ENCODE results near the gene MAPK4.
"Not testable (repeated sequence)": the region's sequence is repeated elsewhere in the genome, so short reads cannot be mapped to it uniquely, and the experiment has no call there.

Gene MAPK4

GRCh38 chr18:50559752-50560680 lies at the start of gene MAPK4:
Gene MAPK4, plus strand, starts transcription at chr18:50560087. Its CDS starts 103,872 bp downstream, at chr18:50663959.
- peak; percentile 9 for DNase-seq (ENCODE audit: low read depth)

GRCh38 chr18:50517277-50517676 lies 42.6 kb upstream of the MAPK4 start:
- DNase-seq (ENCODE audit: low read depth) = not testable (repeated sequence)

- no peak for DNase-seq (ENCODE audit: low read depth)
Observed at GRCh38 chr18:50518787-50519546, 40.9 kb upstream of the MAPK4 start.

GRCh38 chr18:50523165-50523564 lies 36.7 kb upstream of the MAPK4 start:
- DNase-seq (ENCODE audit: low read depth) = no peak

GRCh38 chr18:50527636-50528307 lies 32.1 kb upstream of the MAPK4 start:
- DNase-seq (ENCODE audit: low read depth) = no peak

- no peak for DNase-seq (ENCODE audit: low read depth)
Observed at GRCh38 chr18:50528806-50529205, 31.1 kb upstream of the MAPK4 start.

- DNase-seq (ENCODE audit: low read depth) = not testable (repeated sequence)
Observed at GRCh38 chr18:50533822-50534221, 26.1 kb upstream of the MAPK4 start.

GRCh38 chr18:50544476-50544875 lies 15.4 kb upstream of the MAPK4 start:
- DNase-seq (ENCODE audit: low read depth) = not testable (repeated sequence)

- DNase-seq (ENCODE audit: low read depth) = no peak
Observed at GRCh38 chr18:50545936-50546335, 14.0 kb upstream of the MAPK4 start.

GRCh38 chr18:50548160-50548559 lies 11.7 kb upstream of the MAPK4 start:
- no peak for DNase-seq (ENCODE audit: low read depth)

GRCh38 chr18:50551651-50552050 lies 8.2 kb upstream of the MAPK4 start:
- DNase-seq (ENCODE audit: low read depth) = not testable (repeated sequence)

GRCh38 chr18:50558157-50558556 lies 1.7 kb upstream of the MAPK4 start:
- DNase-seq (ENCODE audit: low read depth) = no peak

- no peak for DNase-seq (ENCODE audit: low read depth)
Observed at GRCh38 chr18:50558948-50559751, 737 bp upstream of the MAPK4 start.

- DNase-seq (ENCODE audit: low read depth) = no peak
Observed at GRCh38 chr18:50560681-50561629, 1.1 kb downstream of the MAPK4 start.

- DNase-seq (ENCODE audit: low read depth) = not testable (repeated sequence)
Observed at GRCh38 chr18:50562258-50562657, 2.4 kb downstream of the MAPK4 start.

- DNase-seq (ENCODE audit: low read depth) = no peak
Observed at GRCh38 chr18:50562686-50563085, 2.8 kb downstream of the MAPK4 start.

- no peak for DNase-seq (ENCODE audit: low read depth)
Observed at GRCh38 chr18:50563376-50563775, 3.5 kb downstream of the MAPK4 start.

- DNase-seq (ENCODE audit: low read depth) = no peak
Observed at GRCh38 chr18:50569930-50570329, 10.0 kb downstream of the MAPK4 start.

GRCh38 chr18:50571606-50572005 lies 11.7 kb downstream of the MAPK4 start:
- no peak for DNase-seq (ENCODE audit: low read depth)

- DNase-seq (ENCODE audit: low read depth) = not testable (repeated sequence)
Observed at GRCh38 chr18:50573196-50573595, 13.3 kb downstream of the MAPK4 start.
